A204.1 (cell line): Measurements from ENCODE around the gene NMU.
A peak's percentile ranks its signal among the peaks of the same experiment; 100 is the strongest.
"Not testable (repeated sequence)": the region's sequence is repeated elsewhere in the genome, so short reads cannot be mapped to it uniquely, and the experiment has no call there.

Source experiments
- FAIRE-seq: peaks from 2 replicates; lab custom pipeline; 2012; peaks lifted over from hg19 to GRCh38; lab: Jason Lieb, UNC

Gene NMU

GRCh38 chr4:55554453-55555030 is 81.6 kb downstream of the NMU start:
- FAIRE-seq: peak; percentile 89

- FAIRE-seq: no peak
Measured at GRCh38 chr4:55553441-55554201, 82.5 kb downstream of the NMU start.

- not testable (repeated sequence) for FAIRE-seq
Measured at GRCh38 chr4:55551964-55552363, 84.1 kb downstream of the NMU start.

- FAIRE-seq: no peak
Measured at GRCh38 chr4:55549888-55550287, 86.2 kb downstream of the NMU start.

- no peak for FAIRE-seq
Measured at GRCh38 chr4:55547918-55548317, 88.2 kb downstream of the NMU start.

GRCh38 chr4:55547466-55547770 is 88.7 kb downstream of the NMU start:
- FAIRE-seq: no peak

- no peak for FAIRE-seq
Measured at GRCh38 chr4:55546756-55547465, 89.2 kb downstream of the NMU start, which contains the start of gene CLOCK. TSS of gene CLOCK (minus strand) at chr4:55546909. CDS start at chr4:55482785, 64,124 bp downstream.

- FAIRE-seq: no peak
Measured at GRCh38 chr4:55546506-55546755, 89.7 kb downstream of the NMU start.

GRCh38 chr4:55545641-55546505 is 90.2 kb downstream of the NMU start:
- no peak for FAIRE-seq
